Measurements from ENCODE around the gene DLGAP4. TPM values are rescaled to one million over a fixed set of nuclear protein-coding genes. Genes with fewer than 3 reads are reported as not detected.

The DLGAP4 gene
- total RNA-seq, 4 donors from 2014 or later: 38.6 to 193 (median 80.5) TPM

DNA sequence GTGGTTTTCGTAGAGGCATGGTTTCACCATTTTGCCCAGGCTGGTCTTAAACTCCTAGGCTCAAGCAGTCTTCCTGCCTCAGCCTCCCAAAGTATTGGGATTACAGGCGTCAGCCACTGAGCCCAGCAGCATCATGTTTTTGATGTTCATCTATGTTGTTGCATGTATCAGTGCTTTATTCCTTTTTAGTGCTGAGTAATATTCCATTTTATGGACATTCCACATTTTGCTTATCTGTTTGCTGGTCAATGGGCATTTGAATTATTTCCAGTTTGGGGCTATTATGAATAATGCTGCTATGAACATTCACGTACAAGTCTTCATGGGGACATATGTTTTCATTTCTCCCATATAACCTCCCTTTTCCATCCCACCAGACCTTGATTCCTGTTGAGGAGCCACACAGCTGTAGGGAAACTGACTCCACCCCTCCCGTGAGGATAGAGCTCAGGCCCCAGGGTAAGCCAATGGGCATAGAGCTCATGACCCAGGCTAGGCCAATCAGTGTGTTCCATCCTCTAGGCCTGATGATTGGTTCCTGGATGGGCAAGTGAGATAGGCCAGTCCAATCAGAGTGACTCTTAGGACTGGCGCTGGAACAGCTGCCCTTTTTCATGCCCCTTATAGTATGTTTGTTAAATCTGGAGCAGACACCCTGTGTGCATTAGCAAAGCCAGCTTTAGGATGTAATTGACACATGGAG lies 49.5 kb downstream of the DLGAP4 start:
- H3K36me3 ChIP-seq: no peaks in the 10 kb centered on the region

DNA sequence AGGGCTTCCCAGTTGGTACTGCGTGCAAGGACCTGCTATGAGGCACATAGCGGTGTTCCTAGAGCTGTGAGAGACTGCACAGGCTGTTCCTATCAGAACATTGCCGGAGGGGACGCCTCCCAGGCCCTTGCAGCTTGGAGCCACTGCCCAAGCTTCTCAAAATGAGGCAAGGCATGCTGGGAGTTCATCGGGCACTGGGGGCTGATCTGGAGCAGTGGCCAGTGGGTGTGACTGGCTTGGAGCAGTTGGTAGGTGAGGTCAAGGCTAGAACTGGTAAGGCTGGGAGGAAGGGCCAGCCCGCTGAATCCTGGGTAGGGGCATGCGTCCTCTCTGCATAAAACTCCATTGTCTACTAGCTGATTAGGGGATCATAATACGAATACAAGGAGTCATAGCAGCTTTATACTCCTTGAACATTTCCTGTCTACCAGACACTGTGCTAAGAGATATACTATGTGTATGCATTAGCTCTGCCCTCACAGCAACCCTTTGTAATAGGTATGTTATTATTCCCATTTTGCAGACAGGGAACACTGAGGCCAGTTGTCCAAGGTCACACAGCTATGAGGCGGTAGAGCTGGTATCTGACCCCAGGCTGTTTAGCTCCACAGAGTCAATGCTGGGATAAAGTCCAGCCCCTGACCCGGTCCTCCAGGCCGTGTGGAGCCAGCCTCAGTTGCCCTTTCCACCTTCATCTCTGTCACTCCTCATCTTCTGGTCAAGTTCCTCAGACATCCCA lies 53.7 kb downstream of the DLGAP4 start:
- no peak for DNase-seq
- H3K36me3 ChIP-seq: no peaks in the 10 kb centered on the region
- intact Hi-C loops (cut with DNase I; ENCODE audit: low total_unique reads): no loop called here
- H3K9me3 ChIP-seq: no peaks in the 10 kb centered on the region
- TF ChIP-seq, protein P1, sequence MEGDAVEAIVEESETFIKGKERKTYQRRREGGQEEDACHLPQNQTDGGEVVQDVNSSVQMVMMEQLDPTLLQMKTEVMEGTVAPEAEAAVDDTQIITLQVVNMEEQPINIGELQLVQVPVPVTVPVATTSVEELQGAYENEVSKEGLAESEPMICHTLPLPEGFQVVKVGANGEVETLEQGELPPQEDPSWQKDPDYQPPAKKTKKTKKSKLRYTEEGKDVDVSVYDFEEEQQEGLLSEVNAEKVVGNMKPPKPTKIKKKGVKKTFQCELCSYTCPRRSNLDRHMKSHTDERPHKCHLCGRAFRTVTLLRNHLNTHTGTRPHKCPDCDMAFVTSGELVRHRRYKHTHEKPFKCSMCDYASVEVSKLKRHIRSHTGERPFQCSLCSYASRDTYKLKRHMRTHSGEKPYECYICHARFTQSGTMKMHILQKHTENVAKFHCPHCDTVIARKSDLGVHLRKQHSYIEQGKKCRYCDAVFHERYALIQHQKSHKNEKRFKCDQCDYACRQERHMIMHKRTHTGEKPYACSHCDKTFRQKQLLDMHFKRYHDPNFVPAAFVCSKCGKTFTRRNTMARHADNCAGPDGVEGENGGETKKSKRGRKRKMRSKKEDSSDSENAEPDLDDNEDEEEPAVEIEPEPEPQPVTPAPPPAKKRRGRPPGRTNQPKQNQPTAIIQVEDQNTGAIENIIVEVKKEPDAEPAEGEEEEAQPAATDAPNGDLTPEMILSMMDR (IDR thresholded peaks at IDR 0.05): no peak
- no peak for TF ChIP-seq POLR2A (IDR thresholded peaks at IDR 0.05)
- H3K27ac ChIP-seq: no peak overlapping the region
- H3K4me1 ChIP-seq: no peaks in the 10 kb centered on the region
- H3K27me3 ChIP-seq: no peaks in the 10 kb centered on the region
- H3K4me3 ChIP-seq: no peak overlapping the region

More for the DNA sequence above, 49.5 kb downstream of the DLGAP4 start:
- TF ChIP-seq, protein P1 (IDR thresholded peaks at IDR 0.05): no peak
- intact Hi-C loops (cut with DNase I; ENCODE audit: low total_unique reads): no loop called here
- no peak overlapping the region for H3K4me3 ChIP-seq
- no peaks in the 10 kb centered on the region for H3K27me3 ChIP-seq
- no peak overlapping the region for H3K27ac ChIP-seq
- DNase-seq: no peak
- no peaks in the 10 kb centered on the region for H3K4me1 ChIP-seq
- no peaks in the 10 kb centered on the region for H3K9me3 ChIP-seq

DNA sequence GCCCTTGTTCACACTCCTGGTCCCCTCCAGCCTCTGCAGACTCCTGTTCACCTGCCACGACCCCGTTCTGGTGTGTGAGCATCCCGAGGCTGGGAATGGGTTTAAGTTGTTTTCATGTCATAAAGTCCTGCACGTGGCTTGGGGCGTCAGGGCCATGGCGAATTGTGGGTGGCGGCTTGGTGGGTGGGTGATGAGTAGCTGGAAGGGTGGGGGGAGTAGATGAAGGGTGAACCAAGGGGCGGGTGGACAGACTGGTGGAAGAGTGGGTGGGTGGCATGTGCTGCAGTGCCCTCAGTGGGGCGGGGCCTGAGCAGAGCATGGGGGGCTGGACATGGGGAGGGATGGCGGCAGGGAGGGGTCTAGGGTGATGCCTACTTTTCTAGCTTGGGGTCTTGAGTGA lies 54.3 kb downstream of the DLGAP4 start:
- TF ChIP-seq, protein P1 (IDR thresholded peaks at IDR 0.05): no peak
- TF ChIP-seq POLR2A (IDR thresholded peaks at IDR 0.05): no peak
- intact Hi-C loops (cut with DNase I; ENCODE audit: low total_unique reads): no loop called here
- Histone ChIP-seq H3K4me3 (no peak overlapping the region), H3K36me3 (no peaks in the 10 kb centered on the region), H3K9me3 (no peaks in the 10 kb centered on the region), H3K27me3 (no peaks in the 10 kb centered on the region), H3K27ac (no peak overlapping the region), H3K4me1 (no peaks in the 10 kb centered on the region)
- no peak for DNase-seq

DNA sequence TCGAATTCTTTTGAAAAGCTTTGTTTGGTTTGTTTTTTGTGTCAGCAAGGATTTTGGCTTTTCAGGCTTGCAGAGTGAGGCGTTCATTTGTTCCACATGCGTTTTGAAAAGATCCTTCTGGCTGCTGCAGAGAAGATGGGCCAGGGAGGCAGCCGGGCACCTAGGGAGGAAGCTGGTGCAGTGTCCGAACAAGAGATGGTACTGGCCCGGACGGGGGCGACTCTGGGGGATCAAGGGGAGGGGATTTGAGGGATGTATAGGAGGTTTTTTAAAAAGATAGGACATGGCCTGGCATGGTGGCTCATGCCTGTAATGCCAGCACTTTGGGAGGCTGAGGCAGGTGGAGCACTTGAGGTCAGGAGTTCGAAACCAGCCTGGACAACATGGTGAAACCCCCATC lies 55.3 kb downstream of the DLGAP4 start:
- Histone ChIP-seq H3K27ac (no peak overlapping the region), H3K4me3 (no peak overlapping the region), H3K27me3 (no peaks in the 10 kb centered on the region), H3K4me1 (no peaks in the 10 kb centered on the region), H3K36me3 (no peaks in the 10 kb centered on the region), H3K9me3 (no peaks in the 10 kb centered on the region)
- intact Hi-C loops (cut with DNase I; ENCODE audit: low total_unique reads): no loop called here
- DNase-seq: no peak
- no peak for TF ChIP-seq POLR2A (IDR thresholded peaks at IDR 0.05)
- TF ChIP-seq, protein P1 (IDR thresholded peaks at IDR 0.05): no peak

DNA sequence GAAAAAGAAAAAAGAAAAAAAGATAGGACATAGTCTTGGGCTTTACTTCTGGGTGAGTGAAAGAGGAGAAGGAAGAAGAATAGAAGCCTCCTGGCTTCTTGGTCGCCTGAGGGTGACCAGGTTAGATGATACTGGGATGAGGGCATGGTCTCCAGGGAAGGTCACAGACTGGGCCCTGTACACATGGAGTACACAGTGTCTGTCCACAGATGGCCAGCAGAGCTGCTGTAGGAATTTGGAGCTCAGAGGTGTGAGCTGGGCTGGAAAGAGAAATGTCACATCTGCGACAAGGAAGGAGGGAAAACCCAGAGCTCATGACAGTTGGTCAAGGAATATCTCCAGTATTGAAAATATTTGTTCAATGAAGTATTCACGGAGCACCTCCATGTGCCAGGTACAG lies 56.1 kb downstream of the DLGAP4 start:
- intact Hi-C loops (cut with DNase I; ENCODE audit: low total_unique reads): no loop called here
- H3K9me3 ChIP-seq: no peaks in the 10 kb centered on the region
- TF ChIP-seq, protein P1 (IDR thresholded peaks at IDR 0.05): no peak
- H3K4me1 ChIP-seq: no peaks in the 10 kb centered on the region
- H3K27ac ChIP-seq: no peak overlapping the region
- DNase-seq: no peak
- no peaks in the 10 kb centered on the region for H3K27me3 ChIP-seq
- H3K4me3 ChIP-seq: no peak overlapping the region
- H3K36me3 ChIP-seq: no peaks in the 10 kb centered on the region
